Type B pancreatic cell (in vitro differentiated cells): ENCODE results near the gene COPS7B. TPM values are rescaled to one million over a fixed set of nuclear protein-coding genes. Genes with fewer than 3 reads are reported as not detected.

Source experiments
- DNase-seq: peaks from one replicate; pipeline ENCODE4 v3.0.0; 2021; ENCODE audit warnings: mixed read lengths; ENCODE audit not compliant: unreplicated experiment; ENCODE audit errors: extremely low spot score
- H3K27ac Mint-ChIP-seq: 2 replicates; pipeline ENCODE4 v1.8.0; 2021; ENCODE audit warnings: mild to moderate bottlenecking, mixed read lengths
- H3K27me3 Mint-ChIP-seq: 2 replicates; pipeline ENCODE4 v1.8.0; 2021; ENCODE audit warnings: mixed read lengths
- H3K36me3 Mint-ChIP-seq: 2 replicates; pipeline ENCODE4 v1.8.0; 2021; ENCODE audit warnings: mixed read lengths
- H3K4me1 Mint-ChIP-seq: one replicate; pipeline ENCODE4 v1.8.0; 2021; ENCODE audit warnings: mixed read lengths; ENCODE audit not compliant: unreplicated experiment
- H3K4me3 Mint-ChIP-seq: 2 replicates; pipeline ENCODE4 v1.8.0; 2021; ENCODE audit warnings: mild to moderate bottlenecking, mixed read lengths
- H3K9me3 Mint-ChIP-seq: 2 replicates; pipeline ENCODE4 v1.8.0; 2021; ENCODE audit warnings: mixed read lengths
- total RNA-seq: library from RNA; stranded (reverse); gene quantifications from 2 replicates; pipeline ENCODE4 v1.2.1, GENCODE V29; 2021; ENCODE audit warnings: low replicate concordance
- TF ChIP-seq, protein P1 (sequence below): fragments of 200-600 bp; sonication (generic); conservative IDR thresholded peaks from 2 replicates; pipeline ENCODE4 v1.5.0; 2021; ENCODE audit warnings: antibody characterized with exemption, mild to moderate bottlenecking

The COPS7B gene
- total RNA-seq, 1 donor from 2014 or later: 48.1 TPM

GRCh38 chr2:231853105-231853504 lies 66.9 kb downstream of the COPS7B start:
- DNase-seq: no peak
- TF ChIP-seq, protein P1, sequence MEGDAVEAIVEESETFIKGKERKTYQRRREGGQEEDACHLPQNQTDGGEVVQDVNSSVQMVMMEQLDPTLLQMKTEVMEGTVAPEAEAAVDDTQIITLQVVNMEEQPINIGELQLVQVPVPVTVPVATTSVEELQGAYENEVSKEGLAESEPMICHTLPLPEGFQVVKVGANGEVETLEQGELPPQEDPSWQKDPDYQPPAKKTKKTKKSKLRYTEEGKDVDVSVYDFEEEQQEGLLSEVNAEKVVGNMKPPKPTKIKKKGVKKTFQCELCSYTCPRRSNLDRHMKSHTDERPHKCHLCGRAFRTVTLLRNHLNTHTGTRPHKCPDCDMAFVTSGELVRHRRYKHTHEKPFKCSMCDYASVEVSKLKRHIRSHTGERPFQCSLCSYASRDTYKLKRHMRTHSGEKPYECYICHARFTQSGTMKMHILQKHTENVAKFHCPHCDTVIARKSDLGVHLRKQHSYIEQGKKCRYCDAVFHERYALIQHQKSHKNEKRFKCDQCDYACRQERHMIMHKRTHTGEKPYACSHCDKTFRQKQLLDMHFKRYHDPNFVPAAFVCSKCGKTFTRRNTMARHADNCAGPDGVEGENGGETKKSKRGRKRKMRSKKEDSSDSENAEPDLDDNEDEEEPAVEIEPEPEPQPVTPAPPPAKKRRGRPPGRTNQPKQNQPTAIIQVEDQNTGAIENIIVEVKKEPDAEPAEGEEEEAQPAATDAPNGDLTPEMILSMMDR: no peak
- no peaks in the 10 kb centered on the region for H3K36me3 Mint-ChIP-seq
- no peak overlapping the region for H3K4me3 Mint-ChIP-seq
- no peaks in the 10 kb centered on the region for H3K4me1 Mint-ChIP-seq
- peaks cover 30% of the 10 kb centered on the region for H3K27me3 Mint-ChIP-seq
- H3K9me3 Mint-ChIP-seq: peaks cover 5% of the 10 kb centered on the region
- H3K27ac Mint-ChIP-seq: no peak overlapping the region

DNA sequence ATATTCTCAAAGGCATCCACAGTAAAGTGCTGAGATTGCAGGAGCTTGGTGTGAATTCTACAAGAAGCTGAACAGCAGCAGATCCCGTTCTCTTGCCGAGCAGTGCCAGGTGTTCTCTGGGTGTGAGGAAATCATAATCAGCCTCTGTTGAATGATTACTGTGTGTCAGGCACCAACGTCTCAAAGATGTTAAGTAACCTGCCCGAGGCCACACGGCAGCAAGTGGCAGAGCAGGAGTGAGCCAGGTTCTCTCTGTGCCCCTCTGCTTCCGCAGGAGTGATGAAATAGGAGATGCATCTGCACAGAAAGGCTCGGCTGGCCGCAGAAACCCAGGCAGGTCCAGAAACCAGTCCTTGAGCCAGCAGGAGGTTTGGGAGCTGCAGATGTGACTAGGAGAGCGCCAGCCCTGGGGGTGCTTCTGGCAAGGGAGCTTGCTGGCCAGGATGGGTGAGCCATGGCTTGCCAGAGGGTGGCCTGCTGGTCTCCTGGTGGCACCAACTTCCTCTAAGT lies 68.4 kb downstream of the COPS7B start:
- Mint-ChIP-seq H3K36me3 (no peaks in the 10 kb centered on the region), H3K4me1 (no peaks in the 10 kb centered on the region), H3K27me3 (peaks cover 23% of the 10 kb centered on the region), H3K27ac (no peak overlapping the region), H3K4me3 (no peak overlapping the region), H3K9me3 (no peaks in the 10 kb centered on the region)
- DNase-seq: no peak
- TF ChIP-seq, protein P1: no peak

- no peak overlapping the region for H3K4me3 Mint-ChIP-seq
- H3K27me3 Mint-ChIP-seq: peaks cover 15% of the 10 kb centered on the region
- TF ChIP-seq, protein P1: no peak
- no peaks in the 10 kb centered on the region for H3K4me1 Mint-ChIP-seq
- no peaks in the 10 kb centered on the region for H3K36me3 Mint-ChIP-seq
- no peaks in the 10 kb centered on the region for H3K9me3 Mint-ChIP-seq
- H3K27ac Mint-ChIP-seq: no peak overlapping the region
- DNase-seq: no peak
These were observed 70.7 kb downstream of the COPS7B start for GRCh38 chr2:231856959-231857358.

Other genes starting within 250 kb of the COPS7B start
- gene TEX44, start 193.6 kb upstream of the COPS7B start, total RNA-seq: not detected in 2 replicates
- 969 and 1,228 TPM in 2 replicates for gene PTMA, start 77.9 kb upstream of the COPS7B start, total RNA-seq
- 15.3 and 24.3 TPM in 2 replicates for gene PDE6D, start 5.2 kb upstream of the COPS7B start, total RNA-seq
- gene NPPC, start 140.0 kb downstream of the COPS7B start, total RNA-seq: 1.6 and 5.4 TPM in 2 replicates
- gene DIS3L2, start 175.3 kb downstream of the COPS7B start, total RNA-seq: 37.8 and 53.6 TPM in 2 replicates